BJ (cell line): ENCODE data around the gene PI16. TPM values are rescaled to one million over a fixed set of nuclear protein-coding genes. Genes with fewer than 3 reads are reported as not detected.

Experiments used
- CTCF ChIA-PET: fragments of 350-600 bp; formaldehyde crosslinking; extraction: SDS; loops from one replicate; lab custom pipeline; 2021; ENCODE audit warnings: antibody characterized with exemption, inconsistent platforms; lab: Yijun Ruan, JAX
- POLR2A ChIA-PET: fragments of 300-600 bp; sonication (Branson Sonifier 250); formaldehyde crosslinking; extraction: SDS; loops from one replicate; lab custom pipeline; 2021; ENCODE audit warnings: antibody characterized with exemption; lab: Charles Lee
- DNase-seq: peaks from one replicate; pipeline ENCODE4 v3.0.0-alpha.2; 2011; ENCODE audit warnings: low read depth
- H3K27me3 ChIP-seq: 2 replicates; pipeline ENCODE4 v1.6.0; 2011; ENCODE audit warnings: low read length; ENCODE audit not compliant: control insufficient read depth, insufficient read depth
- H3K36me3 ChIP-seq: 2 replicates; pipeline ENCODE4 v1.5.1; 2011; ENCODE audit warnings: low read length; ENCODE audit not compliant: control insufficient read depth, insufficient read depth
- H3K4me3 ChIP-seq: 2 replicates; pipeline ENCODE4 v1.5.1; 2011; ENCODE audit warnings: low read depth, mild to moderate bottlenecking, control low read depth, low read length
- polyA plus RNA-seq: library from polyadenylated mRNA; depleted of rRNA; stranded (reverse); fragments of >200 nt; gene quantifications from 2 replicates; pipeline ENCODE4 v1.2.3, GENCODE V29; 2011; rRNA removed
- TF ChIP-seq, protein P1 (sequence below): IDR thresholded peaks from 2 replicates; pipeline ENCODE4 v1.5.1; 2011; ENCODE audit warnings: low read depth, mild to moderate bottlenecking, control low read depth, inconsistent platforms, low read length, moderate library complexity; ENCODE audit not compliant: insufficient read depth

PI16 gene
- polyA plus RNA-seq, 1 experiment = 0.21 TPM

DNA sequence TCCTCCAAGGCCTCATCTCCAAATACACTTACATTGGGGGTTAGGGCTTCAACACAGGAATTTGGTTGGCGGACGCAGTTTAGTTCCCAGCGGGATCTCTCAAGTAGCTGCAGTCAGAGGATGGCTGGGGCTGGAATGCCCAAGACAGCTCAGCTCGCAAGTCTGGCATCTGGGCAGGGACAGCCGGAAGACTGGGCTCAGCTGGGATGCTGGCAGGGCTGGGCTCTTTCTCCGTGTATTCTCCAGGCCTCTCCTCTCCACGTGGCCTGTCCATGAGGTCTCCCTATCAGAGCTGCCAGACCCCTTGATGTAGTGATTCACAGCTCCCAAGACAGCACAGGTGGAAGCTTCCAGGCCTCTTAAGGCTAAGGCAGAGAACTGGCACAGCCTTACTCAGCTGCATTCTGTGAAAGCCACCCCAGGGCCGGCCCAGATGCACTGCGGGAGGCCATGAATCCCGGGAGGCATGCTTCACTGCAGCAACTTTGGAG, 55.9 kb downstream of the PI16 start:
- TF ChIP-seq, protein P1, sequence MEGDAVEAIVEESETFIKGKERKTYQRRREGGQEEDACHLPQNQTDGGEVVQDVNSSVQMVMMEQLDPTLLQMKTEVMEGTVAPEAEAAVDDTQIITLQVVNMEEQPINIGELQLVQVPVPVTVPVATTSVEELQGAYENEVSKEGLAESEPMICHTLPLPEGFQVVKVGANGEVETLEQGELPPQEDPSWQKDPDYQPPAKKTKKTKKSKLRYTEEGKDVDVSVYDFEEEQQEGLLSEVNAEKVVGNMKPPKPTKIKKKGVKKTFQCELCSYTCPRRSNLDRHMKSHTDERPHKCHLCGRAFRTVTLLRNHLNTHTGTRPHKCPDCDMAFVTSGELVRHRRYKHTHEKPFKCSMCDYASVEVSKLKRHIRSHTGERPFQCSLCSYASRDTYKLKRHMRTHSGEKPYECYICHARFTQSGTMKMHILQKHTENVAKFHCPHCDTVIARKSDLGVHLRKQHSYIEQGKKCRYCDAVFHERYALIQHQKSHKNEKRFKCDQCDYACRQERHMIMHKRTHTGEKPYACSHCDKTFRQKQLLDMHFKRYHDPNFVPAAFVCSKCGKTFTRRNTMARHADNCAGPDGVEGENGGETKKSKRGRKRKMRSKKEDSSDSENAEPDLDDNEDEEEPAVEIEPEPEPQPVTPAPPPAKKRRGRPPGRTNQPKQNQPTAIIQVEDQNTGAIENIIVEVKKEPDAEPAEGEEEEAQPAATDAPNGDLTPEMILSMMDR = no peak
- POLR2A ChIA-PET = no interaction called here
- Histone ChIP-seq H3K27me3 (no peaks in the 10 kb centered on the region), H3K36me3 (no peaks in the 10 kb centered on the region), H3K4me3 (no peak overlapping the region)
- CTCF ChIA-PET = interaction anchor here (0.8 to 20.1 kb wide), 5 partner anchors 9 to 240 kb away, joined by 3 to 298 read pairs (median 4); no protein-coding TSS in a partner anchor
- no peak for DNase-seq

DNA sequence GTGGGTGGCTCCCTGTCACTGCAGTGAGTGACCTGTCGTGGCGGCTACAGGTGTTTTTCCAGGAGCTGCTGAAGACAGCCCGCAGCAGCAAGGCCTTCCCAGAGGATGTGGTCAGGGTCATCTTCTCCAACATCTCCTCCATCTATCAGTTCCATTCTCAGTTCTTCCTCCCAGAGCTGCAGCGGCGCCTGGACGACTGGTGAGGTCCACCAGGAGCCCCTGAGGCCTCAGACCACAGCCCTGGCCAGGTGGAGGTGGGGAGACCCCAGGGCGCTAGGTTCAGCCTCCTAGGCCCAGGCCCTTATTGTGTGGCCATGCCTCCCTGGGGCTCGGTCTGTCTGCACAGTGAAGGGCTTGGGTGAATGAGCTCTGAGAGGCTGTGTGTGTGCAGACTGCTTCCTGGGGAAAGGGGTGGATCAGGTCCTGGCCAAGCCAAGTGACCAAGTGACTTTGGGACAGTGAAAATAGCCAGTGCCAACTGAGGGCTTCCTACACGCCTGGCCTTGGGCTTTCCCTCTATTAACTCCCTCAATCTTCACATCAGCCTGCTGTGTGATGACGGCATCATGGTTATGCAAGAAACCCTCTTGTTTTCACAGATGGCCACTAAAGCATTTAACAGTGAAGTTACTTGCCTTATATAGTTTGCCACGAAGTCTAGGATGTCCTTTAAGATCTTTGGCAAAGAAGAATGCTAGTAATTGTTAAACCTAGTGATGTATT, 57.3 kb downstream of the PI16 start:
- CTCF ChIA-PET = interaction anchor here (1.0 to 20.1 kb wide), 7 partner anchors 11 to 242 kb away, joined by 3 to 298 read pairs (median 4); no protein-coding TSS in a partner anchor
- Histone ChIP-seq H3K27me3 (no peaks in the 10 kb centered on the region), H3K36me3 (no peaks in the 10 kb centered on the region), H3K4me3 (no peak overlapping the region)
- DNase-seq = no peak
- TF ChIP-seq, protein P1 = no peak
- POLR2A ChIA-PET = no interaction called here

DNA sequence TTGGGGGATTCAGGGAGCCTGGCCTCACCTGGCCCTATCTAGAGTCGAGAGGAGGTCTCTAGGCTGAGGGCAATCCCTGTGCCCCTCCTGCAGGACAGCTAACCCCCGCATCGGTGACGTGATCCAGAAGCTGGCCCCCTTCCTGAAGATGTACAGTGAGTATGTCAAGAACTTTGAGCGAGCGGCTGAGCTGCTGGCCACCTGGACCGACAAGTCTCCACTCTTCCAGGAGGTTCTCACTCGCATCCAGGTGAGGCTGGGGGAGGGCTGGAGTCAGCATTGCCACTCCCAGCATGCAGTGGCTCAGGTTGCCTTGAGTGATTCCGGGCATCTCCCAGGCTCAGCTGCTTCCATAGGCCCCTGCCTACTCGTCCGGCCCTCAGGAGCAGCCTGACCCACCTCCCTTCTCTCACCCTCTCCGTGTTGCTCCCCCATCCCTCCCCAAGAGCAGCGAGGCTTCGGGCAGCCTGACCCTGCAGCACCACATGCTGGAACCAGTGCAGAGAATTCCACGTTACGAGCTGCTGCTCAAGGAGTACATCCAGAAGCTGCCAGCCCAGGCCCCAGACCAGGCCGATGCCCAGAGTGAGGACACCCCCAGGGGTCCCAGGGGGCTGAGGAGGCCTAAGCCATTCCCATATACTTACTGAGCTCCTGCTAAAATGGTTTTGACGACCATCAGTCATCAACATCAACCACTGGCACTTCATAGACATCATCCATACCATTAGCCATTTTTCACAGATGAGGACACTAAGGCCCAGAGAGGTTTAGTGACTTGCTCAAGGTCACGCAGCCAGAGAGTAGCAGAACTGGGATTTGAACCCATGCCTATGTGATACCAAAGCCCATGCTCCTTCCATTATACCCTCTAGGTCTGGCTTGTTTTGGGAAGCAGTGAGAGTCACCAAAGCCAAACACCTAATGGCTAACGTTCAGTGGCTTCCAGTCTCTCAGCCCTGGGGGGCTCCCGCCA, 59.3 kb downstream of the PI16 start:
- POLR2A ChIA-PET = no interaction called here
- CTCF ChIA-PET = interaction anchor here (1.0 to 20.1 kb wide), 5 partner anchors 38 to 255 kb away, joined by 3 to 298 read pairs (median 3); partner anchors contain the start of gene C6orf89
- TF ChIP-seq, protein P1 = no peak
- H3K4me3 ChIP-seq = no peak overlapping the region
- DNase-seq = no peak
- no peaks in the 10 kb centered on the region for H3K27me3 ChIP-seq
- no peaks in the 10 kb centered on the region for H3K36me3 ChIP-seq

Other genes with a start within 250 kb of the PI16 start
- gene CPNE5, start 115.3 kb upstream of the PI16 start, polyA plus RNA-seq = 0.09 and 0.10 TPM in 2 replicates
- gene PPIL1, start 79.9 kb upstream of the PI16 start, polyA plus RNA-seq = 23.4 and 34.8 TPM in 2 replicates
- gene C6orf89, start 68.8 kb upstream of the PI16 start, polyA plus RNA-seq = 66.0 and 71.4 TPM in 2 replicates
- gene MTCH1, start 31.5 kb downstream of the PI16 start, polyA plus RNA-seq = 123 and 207 TPM in 2 replicates
- not detected in 2 replicates for gene FGD2, start 50.9 kb downstream of the PI16 start, polyA plus RNA-seq
- gene PIM1, start 215.4 kb downstream of the PI16 start, polyA plus RNA-seq = 13.9 and 20.7 TPM in 2 replicates